Subcutaneous adipose tissue (tissue), 4 donors: ENCODE results near the gene CFAP74. TPM values are rescaled to one million over a fixed set of nuclear protein-coding genes. Genes with fewer than 3 reads are reported as not detected.

ENCODE experiments used
- total RNA-seq, 4 donors: library from RNA; depleted of rRNA; stranded (reverse); fragments of >200 nt; gene quantifications; one replicate each; pipeline ENCODE4 v1.1.0, GENCODE V29; 2016
- TF ChIP-seq, protein P1 (sequence below): fragments of 450-650 bp; IDR thresholded peaks from one replicate; pipeline ENCODE4 v1.5.1; 2016; ENCODE audit warnings: low read depth, mild to moderate bottlenecking, control low read depth, antibody characterized with exemption, moderate library complexity

CFAP74 gene
- total RNA-seq, 4 donors from 2014 or later = 0.16 TPM; not detected in 3

DNA sequence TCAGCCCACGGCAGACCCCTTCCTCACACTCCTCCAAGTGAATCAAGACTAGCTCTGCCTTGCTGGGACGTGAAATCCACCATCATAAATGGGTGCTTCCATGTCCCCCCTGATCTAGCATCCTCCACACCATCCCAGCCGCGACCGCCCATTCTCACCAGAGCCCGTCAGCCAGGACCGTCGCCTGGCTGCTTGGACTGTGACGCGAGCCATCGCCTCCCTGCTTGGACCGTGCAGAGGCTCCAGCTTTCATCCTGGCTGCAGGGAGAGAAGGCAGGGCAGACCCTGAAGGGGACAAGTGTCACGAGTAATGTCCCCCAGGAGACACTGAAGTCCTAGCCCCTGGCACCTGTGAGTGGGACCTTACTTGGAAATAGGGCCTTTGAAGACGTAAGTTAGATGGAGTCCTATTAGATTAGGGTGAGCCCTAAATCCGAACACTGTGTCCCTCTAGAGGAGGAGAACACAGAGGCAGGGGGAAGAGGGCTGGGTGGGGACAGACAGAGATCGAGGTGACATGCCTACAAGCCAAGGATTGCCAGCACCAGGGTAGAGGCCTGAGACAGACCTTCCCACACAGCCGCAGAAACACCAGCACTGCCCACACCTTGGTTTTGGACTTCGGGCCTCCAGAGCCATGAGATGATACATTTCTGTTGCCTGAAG is 33.9 kb upstream of the CFAP74 start:
- TF ChIP-seq, protein P1, sequence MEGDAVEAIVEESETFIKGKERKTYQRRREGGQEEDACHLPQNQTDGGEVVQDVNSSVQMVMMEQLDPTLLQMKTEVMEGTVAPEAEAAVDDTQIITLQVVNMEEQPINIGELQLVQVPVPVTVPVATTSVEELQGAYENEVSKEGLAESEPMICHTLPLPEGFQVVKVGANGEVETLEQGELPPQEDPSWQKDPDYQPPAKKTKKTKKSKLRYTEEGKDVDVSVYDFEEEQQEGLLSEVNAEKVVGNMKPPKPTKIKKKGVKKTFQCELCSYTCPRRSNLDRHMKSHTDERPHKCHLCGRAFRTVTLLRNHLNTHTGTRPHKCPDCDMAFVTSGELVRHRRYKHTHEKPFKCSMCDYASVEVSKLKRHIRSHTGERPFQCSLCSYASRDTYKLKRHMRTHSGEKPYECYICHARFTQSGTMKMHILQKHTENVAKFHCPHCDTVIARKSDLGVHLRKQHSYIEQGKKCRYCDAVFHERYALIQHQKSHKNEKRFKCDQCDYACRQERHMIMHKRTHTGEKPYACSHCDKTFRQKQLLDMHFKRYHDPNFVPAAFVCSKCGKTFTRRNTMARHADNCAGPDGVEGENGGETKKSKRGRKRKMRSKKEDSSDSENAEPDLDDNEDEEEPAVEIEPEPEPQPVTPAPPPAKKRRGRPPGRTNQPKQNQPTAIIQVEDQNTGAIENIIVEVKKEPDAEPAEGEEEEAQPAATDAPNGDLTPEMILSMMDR = no peak

DNA sequence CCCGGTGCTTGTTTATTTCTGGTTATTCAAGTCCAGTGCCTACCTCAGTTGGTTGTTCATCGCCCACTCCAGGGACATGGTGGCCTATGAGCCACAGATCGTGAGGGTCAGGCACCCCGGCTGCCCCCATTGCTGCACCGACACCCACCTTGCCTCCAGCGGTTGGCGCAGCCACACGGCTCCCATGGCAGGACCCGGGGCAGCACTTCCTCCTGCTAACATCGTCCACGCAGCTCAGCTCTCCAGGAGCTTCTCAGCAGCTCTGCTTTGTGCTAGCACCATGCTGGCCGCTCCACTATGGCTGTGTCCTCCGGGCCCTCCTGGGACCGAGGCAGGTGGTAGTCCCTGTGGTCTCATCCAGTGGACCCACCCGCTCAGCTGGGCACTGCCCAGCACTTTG is 32.7 kb upstream of the CFAP74 start:
- TF ChIP-seq, protein P1 = no peak

DNA sequence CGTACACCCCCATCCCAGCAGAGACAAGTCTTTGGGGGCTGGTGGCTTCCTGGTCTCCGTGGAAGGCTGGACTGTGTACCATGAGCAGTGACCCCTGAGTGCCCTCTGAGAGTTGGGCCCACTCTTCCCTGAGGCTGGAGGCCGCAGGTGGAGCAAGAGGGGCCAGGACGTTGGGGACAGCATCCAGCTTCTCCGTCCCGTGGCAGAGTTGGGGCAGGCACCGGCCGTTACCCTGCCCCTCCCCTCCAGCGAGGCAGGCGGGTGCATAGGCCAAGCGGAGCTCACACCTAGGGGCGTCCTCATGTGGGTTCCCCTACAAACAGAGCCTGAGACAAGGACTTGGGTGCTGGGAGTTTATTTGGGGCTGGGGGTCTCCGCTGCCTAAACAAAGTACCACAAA is 29.6 kb upstream of the CFAP74 start:
- TF ChIP-seq, protein P1 = no peak

DNA sequence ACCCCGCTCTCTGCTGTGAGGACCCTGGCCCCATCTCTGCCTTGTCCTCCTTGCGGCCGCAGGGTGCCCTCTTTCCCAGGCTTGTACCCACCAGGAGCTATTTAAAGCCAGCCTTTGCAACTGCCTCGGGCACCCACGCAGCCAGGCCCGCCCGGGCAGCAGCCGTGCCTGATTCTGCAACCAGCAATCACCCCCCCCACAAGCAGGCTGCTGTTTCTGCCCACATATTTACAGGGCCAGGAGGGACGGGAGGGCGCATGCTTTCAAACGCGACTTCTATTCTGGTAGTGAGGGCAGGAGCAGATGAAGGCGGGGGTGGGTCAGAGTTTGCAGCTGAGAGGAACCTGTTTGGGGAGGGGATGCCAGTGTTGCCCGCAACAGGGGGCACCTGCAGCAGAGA is 29.2 kb upstream of the CFAP74 start:
- TF ChIP-seq, protein P1 = no peak

DNA sequence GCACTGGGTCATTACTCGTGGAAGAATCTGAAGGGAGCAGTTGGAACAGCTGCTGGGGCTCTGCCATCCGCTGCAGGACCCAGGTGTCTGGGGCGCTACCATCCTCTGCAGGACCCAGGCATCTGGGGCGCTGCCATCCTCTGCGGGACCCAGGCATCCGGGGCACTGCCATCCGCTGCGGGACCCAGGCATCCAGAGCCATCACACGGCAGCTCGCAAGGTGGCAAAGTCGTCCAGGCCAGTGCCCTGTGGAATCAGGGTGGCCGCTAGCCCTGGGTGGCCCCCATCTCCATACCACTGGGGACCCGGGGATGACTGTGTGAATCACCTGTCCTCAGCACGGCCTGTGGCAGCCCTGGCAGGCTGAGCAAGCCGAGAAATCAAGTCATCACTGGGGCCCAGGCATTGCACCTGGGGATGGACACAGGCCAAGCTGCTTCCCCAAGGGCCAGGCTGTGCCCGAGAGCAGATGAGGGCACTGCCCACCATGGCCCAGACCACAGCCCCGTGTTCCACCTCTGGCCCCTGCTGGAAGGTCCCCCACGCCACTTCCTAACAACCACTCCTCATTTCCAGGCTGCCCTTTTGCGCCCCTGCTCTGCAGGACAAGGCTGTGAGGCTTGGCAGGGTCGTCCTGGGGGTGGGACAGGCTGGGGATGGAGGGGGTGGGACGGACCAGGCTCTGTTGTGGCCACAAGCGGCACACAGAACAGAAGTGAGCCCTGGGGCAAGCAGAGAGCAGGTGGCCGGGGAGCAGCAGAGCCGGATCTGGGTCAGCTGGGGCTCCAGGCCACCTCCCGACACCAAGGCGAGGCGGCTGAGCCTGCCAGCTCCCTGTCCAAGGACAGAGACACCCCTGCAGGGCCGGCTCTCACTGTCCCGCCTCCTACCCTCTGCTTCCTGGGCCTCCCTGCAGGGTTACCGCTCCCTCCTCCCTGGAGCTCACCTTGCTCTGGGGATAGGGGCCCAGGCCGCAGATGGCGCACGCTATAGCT is 28.3 kb upstream of the CFAP74 start:
- TF ChIP-seq, protein P1 = no peak

DNA sequence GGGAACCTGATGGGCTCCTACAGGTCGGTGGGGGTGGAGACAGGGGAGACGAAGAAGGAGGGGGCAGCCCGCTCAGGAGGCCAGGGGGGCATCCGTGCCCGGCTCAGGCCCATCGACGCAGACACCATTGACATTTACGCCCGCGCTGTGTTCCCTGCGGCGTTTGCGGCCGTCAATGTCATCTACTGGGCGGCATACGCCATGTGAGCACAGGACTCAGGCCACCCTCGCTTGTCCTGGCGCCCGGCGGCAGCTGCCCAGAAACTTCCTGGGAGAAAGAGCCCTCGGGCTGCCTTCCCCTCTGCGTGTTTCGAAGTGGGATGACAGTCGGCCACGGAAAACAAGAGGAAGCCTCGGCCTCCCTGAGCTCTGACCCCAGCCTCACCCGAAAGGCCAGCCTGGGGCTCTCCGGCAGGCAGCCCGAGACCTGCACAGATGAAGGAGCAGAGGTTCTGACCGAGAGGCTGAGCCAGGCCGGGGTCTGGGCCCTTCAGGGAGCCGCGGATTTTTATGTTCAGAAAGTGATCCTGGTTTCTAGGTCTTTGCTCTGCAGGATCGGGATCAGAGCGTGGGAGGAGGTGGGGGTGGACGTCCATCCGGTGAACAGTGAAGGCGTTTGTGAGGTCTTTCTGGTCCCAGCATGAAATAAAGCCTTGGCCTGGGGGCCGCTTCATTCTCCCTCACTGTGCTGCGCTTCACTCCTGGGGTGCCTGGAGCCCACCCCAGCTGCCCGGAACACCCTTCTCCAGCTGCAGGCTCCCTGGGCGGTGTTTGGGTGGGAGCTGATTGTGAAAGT is 26.7 kb upstream of the CFAP74 start:
- TF ChIP-seq, protein P1 = no peak

DNA sequence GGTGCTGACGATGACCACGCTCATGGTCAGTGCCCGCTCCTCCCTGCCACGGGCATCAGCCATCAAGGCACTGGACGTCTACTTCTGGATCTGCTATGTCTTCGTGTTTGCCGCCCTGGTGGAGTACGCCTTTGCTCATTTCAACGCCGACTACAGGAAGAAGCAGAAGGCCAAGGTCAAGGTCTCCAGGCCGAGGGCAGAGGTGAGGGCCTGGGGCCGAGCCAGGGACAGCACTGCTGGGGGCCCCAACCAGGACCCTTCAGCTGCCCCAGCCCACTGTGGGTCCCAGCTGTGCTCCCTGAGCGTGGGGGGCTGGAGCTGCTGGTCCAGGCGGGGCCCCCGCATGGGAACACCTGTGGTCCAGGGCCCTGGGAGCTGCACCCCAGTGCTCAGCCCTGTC is 26.0 kb upstream of the CFAP74 start:
- TF ChIP-seq, protein P1 = no peak
